VCaP (cell line): ENCODE data around the gene LMBR1L.
A peak's percentile ranks its signal among the peaks of the same experiment; 100 is the strongest.
"Not testable (repeated sequence)": the region's sequence is repeated elsewhere in the genome, so short reads cannot be mapped to it uniquely, and the experiment has no call there.

ENCODE experiments used
- H3K27ac ChIP-seq: fragments of 450-650 bp; 2 replicates; pipeline ENCODE4 v1.5.1; 2017
- CTCF ChIP-seq: fragments of 450-650 bp; conservative IDR thresholded peaks from 2 replicates; pipeline ENCODE4 v1.5.1; 2017; ENCODE audit warnings: mild to moderate bottlenecking, moderate library complexity

LMBR1L gene

GRCh38 chr12:49079793-49080192 is 30.9 kb downstream of the LMBR1L start:
- no peak for TF ChIP-seq CTCF

GRCh38 chr12:49070971-49071370 is 39.7 kb downstream of the LMBR1L start:
- TF ChIP-seq CTCF = no peak

More at GRCh38 chr12:49079793-49080192, 30.9 kb downstream of the LMBR1L start:
- H3K27ac ChIP-seq = no peak overlapping the region

GRCh38 chr12:49069507-49070346 is 40.9 kb downstream of the LMBR1L start, which contains the start of gene RHEBL1:
Gene RHEBL1, minus strand, starts transcription at chr12:49069979. Its CDS starts 194 bp downstream, at chr12:49069785.
- TF ChIP-seq CTCF = peak; percentile 47
- H3K27ac ChIP-seq = peak within 1 kb of the TSS; percentile 56

More at GRCh38 chr12:49070971-49071370, 39.7 kb downstream of the LMBR1L start:
- H3K27ac ChIP-seq = no peak overlapping the region; the same call in 1 of the 2 replicates

- H3K27ac ChIP-seq = peak overlapping the region; percentile 56
- no peak for TF ChIP-seq CTCF
Measured at GRCh38 chr12:49068879-49069506, 41.7 kb downstream of the LMBR1L start.

- no peak for TF ChIP-seq CTCF
- no peak overlapping the region for H3K27ac ChIP-seq
Measured at GRCh38 chr12:49066120-49066519, 44.5 kb downstream of the LMBR1L start.

DNA sequence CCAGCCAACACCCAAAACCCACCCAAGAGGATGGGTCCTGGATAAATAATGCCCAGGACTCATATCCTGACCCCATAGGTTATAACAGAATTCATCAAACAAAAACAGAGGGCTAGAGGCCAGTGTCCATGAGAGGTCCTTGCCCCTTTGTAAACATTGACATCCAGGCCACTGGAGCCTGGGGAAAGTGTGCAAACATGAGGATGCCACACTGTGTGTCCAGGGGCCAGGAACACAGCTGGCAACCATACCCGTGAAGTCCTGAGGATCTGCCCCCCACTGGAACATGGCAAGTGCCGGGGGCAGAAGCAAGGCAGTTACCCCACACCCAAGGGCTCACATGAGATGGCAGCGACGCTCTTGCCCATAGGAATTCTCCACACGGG is 45.9 kb downstream of the LMBR1L start:
- no peak for TF ChIP-seq CTCF

DNA sequence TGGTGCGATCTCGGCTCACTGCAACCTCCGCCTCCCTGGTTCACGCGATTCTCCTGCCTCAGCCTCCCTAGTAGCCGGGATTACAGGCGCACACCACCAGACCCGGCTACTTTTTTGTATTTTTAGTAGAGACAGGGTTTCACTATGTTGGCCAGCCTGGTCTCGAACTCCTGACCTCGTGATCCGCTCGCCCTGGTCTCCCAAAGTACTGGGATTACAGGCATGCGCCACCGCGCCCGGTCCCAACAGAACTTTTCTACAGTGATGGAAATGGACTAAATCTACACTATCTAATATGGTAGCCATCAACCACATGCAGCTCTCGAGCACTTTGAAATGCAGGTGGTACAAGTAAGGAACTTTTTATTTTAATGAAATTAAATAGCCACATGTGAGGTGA is 48.7 kb downstream of the LMBR1L start:
- not testable (repeated sequence) for H3K27ac ChIP-seq

More for the DNA sequence above, 45.9 kb downstream of the LMBR1L start:
- H3K27ac ChIP-seq = no peak overlapping the region
